ENCODE measurements around the gene DNAJC3.

DNA sequence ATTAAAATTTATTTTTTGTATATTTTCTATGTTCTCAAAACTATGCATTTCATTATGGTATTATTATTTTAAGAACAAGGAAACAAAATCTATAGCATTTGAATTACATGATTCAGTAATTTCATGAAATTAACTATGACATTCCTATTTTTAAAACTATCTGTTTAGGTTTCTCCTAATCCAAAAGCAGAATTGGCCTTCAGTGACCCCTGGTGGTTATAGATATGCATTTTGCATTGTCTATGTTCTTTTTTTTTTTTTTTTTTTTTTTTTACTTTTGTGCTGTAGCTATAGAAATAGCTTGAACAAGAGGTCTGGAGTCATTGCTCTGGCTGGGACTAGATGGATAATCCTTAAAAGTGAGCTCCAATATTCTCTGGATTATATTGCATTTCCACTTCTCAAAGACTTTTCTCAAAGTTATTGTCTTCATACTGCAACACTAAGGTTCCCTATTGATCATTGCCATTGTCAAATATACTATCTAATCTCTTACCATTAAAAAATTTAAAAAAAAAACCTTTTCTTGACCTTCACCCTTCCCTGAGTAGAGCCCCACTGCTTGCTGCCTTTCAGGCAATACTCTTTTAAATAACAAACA lies 15.9 kb upstream of the DNAJC3 start:
- no peak for TF ChIP-seq POLR2A (IDR thresholded peaks at IDR 0.05)
- TF ChIP-seq, protein P1, sequence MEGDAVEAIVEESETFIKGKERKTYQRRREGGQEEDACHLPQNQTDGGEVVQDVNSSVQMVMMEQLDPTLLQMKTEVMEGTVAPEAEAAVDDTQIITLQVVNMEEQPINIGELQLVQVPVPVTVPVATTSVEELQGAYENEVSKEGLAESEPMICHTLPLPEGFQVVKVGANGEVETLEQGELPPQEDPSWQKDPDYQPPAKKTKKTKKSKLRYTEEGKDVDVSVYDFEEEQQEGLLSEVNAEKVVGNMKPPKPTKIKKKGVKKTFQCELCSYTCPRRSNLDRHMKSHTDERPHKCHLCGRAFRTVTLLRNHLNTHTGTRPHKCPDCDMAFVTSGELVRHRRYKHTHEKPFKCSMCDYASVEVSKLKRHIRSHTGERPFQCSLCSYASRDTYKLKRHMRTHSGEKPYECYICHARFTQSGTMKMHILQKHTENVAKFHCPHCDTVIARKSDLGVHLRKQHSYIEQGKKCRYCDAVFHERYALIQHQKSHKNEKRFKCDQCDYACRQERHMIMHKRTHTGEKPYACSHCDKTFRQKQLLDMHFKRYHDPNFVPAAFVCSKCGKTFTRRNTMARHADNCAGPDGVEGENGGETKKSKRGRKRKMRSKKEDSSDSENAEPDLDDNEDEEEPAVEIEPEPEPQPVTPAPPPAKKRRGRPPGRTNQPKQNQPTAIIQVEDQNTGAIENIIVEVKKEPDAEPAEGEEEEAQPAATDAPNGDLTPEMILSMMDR (IDR thresholded peaks at IDR 0.05) = no peak

Data from lower leg skin (tissue), 3 donors.